Peyer's patch (tissue), 4 donors: ENCODE data around the gene PALM3.
A peak's percentile ranks its signal among the peaks of the same experiment; 100 is the strongest.

Experiments used
- CTCF ChIP-seq, 6 experiments: fragments of 450-650 bp in 4 of 6; fragments of 200-600 bp in 2 of 6; sonication (generic) in 1 of 6; IDR thresholded peaks; one replicate each; pipeline ENCODE4 v1.5.1; 2017 to 2019; ENCODE audit warnings: antibody characterized with exemption in 6 of 6, mild to moderate bottlenecking in 3 of 6, moderate library complexity in 1 of 6
- POLR2A ChIP-seq, 2 donors: fragments of 450-650 bp; IDR thresholded peaks; one replicate each; pipeline ENCODE4 v1.5.1; 2017; ENCODE audit warnings: antibody characterized with exemption in 2 of 2, mild to moderate bottlenecking in 2 of 2, moderate library complexity in 2 of 2

- TF ChIP-seq CTCF (IDR thresholded peaks at IDR 0.05) = peak in 5 of 6 experiments; percentile 2 to 62 (median 51)
- no peak for TF ChIP-seq POLR2A (IDR thresholded peaks at IDR 0.05)
These were observed 38.3 kb downstream of the PALM3 start for GRCh38 chr19:14023404-14024235.
